COR-L47 (cell line): ENCODE results near the gene IGIP.

Experiments
- DNase-seq: peaks from one replicate; lab custom pipeline; 2025; lab: John Stamatoyannopoulos, UW

The IGIP gene

DNA sequence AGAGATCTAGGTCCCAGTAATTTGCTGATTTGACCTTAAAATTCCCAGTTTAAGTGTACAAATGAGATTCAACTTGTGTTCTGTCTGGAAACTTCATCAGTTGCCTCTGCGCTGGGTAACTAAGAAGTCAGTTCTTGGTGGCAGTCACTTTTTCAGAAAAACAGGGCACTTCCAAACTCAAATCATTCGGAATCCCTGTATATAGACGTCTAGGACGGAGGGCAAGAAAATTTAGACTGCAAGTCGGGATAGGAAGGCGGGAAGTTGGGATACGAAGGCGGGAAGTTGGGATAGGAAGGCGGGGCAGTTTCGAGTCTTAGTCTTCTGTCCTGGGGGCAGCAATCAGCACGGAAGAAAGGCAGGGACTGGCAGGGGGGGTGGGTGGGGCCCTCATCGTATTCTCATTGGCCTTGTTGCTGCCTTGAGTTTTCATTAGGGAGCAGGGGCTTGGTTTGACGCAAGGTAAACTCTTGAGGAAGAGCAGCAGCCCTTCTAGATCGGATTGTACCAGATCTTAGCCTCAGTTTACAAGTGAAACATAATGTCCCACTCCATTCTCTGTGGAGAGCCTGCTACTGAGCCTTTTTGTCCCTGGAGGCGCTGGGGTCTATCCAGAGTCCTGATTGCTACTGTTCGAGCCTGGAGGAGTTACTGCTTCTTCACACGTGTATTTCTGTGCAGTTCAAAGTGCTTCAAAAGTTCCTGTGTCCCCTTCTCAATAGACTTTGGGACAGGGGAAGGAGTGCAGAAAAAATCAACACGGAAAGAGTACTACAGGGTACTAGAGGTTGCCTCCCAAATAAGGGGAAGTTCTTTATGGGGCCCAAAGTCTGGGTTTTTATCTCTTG, 14.5 kb upstream of the IGIP start:
- DNase-seq = no peak

DNA sequence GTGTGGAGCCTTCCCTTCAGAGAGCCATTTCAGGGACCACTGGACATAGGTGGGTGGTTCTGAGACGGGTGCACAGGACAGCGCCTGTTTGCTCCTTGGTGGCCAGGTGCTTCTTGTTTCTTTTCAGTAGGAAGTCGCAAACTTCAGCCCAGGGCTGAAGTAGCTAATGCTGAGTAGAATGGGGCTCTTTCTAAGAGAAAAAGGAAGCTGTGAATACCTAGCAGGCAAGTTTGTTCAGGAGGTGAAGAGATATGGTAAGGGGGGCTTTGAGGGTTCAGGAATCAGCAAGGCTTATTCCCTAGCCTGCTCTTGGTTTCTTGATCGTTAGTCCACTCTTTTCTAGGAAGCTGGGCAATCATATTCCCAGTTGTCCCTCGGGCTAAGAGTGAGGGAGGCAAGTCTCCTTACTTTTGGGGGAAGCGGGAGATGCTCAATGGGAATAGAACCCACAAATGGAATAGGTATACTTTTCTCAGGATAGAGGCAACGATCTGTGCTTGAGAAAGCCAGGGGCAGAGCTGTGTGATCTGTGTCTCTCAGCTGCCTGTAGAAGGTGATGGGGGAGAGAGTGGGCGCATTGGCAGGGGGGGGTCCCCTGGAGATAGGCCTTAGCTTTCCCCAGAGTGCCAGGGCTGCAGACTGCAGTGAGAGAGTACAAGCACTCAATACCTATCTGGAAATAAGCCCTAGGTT, 13.7 kb upstream of the IGIP start:
- DNase-seq = no peak

DNA sequence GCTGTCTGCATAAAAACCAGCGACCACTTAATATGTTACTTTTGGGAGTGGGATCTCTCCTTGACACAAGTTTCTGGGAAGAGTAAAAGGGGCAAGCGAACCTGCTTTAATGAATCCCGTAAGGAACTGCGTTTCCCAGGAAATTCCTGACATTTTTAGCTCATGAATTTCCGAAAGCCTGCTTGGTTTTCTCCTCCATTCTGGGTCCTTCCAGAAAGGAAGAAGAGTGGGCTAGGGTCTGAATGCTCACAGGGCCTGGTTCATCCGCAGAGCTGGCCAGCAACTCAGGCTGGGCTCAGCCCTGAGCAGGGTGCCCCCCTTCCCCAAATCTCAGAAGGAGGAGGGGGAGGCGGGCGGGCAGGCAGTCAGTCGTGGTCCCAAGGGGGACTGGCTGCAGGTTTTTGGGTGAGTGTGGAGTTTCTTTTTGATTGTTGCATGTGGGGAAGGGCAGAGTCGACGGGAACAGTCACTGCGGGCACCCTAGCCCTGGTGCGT, 13.0 kb upstream of the IGIP start:
- no peak for DNase-seq

DNA sequence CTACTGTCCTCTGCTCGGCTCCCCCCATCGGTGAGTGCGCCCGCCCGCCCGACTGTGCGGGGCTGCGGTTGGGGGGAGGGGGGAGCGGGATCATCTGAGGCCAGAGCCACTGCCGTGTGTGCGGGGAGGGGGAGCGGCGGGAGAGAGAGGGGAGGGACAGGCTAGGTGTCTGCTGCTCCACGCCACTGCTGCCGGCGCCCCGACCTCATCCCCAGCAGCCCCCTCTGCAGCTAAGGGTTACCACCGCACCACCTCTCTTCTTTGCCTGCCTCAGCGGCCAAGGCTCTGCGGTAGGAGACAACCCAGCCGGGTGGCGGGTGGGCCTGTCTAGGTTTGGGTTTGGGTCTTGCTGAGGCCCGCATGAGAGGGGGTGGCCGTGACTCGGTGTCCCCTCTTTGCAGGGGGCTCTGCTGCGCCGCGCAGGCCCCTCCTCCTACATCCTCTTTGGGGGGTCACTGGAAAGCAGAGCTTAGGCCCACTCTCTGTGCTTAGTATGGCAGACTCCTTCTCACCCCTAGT, 12.5 kb upstream of the IGIP start:
- peak; percentile 7 for DNase-seq

DNA sequence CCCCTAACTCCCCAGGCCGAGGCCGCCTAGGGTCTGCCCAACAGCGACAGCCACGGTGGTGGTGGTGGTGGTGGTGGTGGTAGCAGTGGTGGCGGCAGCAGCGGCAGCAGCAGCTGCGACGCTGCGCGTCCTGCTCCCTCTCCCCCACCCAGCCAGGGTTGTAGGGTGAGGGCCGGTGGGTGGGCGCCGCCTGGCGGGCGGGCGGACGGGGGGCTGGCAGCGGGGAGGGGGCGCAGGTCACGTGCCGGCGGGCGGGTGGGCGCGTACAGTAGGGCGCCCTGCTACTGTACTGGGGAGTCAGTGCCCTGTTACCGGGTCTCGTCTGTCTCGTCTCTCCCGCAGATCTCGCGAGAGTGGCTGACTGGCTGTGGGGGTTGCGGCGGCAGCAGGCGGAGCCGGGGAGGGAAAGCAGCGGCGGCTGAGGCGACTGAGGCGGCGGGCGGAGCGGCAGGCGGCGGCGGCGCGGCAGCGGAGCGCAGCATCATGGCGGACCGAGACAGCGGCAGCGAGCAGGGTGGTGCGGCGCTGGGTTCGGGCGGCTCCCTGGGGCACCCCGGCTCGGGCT, 12.0 kb upstream of the IGIP start, which contains the start of gene PURA:
Gene PURA (plus strand): TSS at position 411 of the 565 bp plus-strand sequence. CDS start 73 bp downstream, at position 484.
- DNase-seq = peak; percentile 93

DNA sequence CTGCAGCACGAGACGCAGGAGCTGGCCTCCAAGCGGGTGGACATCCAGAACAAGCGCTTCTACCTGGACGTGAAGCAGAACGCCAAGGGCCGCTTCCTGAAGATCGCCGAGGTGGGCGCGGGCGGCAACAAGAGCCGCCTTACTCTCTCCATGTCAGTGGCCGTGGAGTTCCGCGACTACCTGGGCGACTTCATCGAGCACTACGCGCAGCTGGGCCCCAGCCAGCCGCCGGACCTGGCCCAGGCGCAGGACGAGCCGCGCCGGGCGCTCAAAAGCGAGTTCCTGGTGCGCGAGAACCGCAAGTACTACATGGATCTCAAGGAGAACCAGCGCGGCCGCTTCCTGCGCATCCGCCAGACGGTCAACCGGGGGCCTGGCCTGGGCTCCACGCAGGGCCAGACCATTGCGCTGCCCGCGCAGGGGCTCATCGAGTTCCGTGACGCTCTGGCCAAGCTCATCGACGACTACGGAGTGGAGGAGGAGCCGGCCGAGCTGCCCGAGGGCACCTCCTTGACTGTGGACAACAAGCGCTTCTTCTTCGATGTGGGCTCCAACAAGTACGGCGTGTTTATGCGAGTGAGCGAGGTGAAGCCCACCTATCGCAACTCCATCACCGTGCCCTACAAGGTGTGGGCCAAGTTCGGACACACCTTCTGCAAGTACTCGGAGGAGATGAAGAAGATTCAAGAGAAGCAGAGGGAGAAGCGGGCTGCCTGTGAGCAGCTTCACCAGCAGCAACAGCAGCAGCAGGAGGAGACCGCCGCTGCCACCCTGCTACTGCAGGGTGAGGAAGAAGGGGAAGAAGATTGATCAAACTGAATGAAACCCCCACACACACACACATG, 11.2 kb upstream of the IGIP start:
- peak; percentile 48 for DNase-seq

DNA sequence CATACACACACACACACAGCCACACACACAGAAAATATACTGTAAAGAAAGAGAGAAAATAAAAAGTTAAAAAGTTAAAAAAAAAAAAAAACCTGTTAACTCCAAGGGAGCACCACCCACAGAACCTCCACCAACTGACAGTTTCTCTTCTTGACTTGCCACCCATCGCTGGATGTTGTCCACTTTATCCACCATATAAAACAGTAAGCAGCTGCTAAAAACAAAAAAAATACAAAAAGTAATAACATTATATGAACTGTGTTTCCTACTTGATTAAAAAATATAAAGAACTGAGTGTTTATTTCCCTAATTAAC, 10.6 kb upstream of the IGIP start:
- DNase-seq = no peak

DNA sequence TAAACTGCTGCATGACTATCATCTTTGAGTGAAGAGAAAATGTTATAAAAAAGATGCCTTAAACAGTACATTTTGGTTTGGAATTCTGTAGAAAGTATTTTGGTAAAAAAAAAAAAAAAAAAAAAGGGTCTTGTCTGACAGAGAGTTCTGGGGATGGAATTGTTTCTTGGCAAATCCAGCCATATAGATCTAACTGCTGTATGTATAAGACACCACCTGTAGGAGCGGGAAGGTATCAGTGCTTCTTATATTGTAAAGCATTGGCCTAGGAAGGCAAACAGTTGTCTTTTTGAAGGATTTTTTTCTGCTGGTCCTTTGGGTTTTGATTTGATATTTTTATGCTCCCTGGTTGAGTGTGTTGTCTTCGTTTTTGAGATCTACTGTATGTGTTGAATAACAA, 9.0 kb upstream of the IGIP start:
- DNase-seq = peak; percentile 5

DNA sequence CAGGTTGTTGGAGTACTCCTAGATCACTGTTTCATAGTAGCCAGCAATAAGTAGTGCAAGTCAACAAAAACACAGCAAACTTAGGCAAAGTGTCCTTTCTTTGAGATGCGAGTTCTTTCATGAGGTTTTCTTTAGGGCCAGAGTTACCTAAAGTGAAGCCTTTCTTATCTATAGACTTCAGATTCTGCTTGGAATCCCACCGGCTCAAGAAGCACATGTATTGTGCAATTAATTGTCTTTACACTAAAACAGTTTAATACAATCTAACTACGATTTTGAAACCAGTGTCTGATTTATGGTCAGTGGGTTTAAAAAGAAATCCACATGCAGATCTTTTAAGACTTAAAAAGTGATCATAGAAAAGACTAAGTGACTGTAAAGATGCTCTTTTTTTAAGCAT, 8.2 kb upstream of the IGIP start:
- no peak for DNase-seq

DNA sequence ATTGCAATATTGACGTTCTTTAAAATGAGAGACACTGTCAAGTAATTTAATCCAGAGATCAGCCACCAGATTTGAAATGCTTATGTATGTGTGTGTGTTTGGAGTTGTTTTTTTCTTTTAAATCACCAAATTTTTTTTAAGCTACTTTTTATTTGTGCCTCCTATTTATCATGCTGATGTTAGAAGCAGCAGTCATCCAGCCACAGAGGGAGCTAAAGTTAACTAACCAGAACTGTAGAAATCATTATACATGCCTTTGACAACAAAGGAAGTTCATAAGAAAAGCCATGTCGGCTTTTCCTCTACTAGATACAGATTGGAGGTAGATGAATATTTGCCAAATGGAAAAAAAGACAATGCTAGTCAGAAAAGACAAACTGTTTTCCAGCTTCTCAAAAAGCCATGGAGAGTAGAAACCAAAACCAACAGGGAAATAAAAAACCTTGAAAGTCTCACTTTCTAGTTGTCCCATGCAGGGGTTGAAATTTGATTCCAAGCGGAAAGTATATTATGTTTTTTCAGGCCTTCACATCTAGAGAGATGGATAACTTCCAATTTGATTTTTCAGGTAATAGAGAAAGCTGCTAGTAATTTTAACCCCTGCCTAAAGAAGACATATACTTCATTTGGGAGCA, 7.3 kb upstream of the IGIP start:
- no peak for DNase-seq

DNA sequence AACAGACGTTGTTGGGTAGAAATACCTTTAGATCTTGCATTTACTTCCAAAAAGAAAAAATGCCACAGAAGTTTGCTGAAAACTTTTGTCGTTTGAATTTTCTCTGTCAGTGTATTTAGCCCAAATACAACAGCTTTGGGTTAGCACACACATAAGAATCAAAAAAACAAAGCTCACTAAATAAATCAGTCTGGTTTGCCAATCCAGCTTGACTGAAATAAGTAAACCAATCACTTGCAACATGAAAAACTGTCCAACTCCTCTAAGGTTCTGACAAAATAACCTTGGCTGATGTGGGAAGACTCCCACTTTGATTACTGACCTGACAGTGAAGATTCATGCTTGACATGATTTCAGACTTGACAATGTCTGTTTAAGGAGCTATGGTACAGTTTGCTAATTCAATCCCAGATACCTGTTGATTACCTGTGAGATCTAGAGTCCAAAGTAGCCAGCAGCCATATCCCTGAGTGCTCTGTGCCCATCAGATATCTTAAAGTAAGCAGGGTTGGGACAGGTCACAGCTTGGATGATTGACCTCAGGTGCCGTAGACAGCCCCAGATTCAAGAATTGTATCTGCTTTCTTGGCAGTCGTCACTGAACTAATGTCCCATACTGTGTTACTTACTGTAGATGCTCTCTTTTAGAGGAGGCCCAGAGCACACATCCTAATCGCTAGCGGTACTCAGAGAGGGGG, 727 bp downstream of the IGIP start:
- DNase-seq = no peak

DNA sequence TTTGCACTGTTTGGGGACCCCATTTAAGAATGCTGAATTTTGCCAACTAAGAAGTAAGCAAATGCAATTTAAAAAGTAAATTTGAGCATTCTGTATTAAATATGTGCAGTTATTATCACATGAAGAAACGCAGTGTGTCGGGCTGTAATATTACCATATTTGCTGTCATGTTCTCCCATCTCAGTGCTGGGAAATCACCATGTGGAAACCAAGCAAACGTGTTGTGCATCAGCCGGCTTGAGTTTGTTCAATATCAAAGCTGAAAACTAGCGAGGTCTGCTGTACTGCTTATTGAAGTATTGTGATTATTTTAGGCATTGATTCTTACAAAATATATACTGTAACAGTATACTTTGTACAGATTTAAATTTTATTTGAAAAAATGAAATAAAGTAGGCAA, 2.6 kb downstream of the IGIP start:
- DNase-seq = no peak

DNA sequence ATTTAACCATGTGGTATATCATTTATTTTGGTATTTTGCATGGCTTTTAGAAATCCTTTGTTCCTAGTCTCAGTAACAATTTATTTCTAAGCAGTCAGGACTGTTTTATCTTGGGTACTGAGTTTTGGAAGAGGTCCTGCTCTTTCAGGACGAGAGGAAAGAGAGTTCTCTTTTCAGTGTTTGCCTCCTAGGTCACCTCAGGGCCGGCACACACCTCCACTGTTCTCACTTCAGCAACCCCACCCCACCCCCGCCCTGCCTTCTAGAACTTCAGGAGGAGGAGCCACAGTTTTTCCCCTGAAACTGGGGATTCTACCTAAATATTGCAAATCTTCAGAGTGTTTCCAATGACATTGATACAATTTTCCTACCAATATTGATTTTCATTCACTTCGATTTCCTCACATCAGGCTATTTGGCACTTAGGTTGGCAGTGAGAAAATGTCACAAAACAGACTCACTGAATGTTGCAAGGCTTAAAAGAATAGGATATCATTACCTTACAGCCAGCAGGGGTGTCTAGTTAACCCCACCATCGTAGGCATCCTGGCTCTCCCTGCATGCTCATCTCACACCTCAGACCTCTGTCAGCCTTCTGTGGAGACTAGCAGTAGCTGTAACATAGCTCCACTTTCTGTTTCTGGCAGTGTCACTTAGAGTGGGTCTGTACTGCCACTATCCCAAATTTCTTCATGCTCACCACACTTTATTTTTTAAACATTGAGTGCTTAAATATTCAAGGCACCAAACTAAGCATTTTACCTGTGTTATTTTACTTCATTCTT, 5.4 kb downstream of the IGIP start:
- DNase-seq = no peak

DNA sequence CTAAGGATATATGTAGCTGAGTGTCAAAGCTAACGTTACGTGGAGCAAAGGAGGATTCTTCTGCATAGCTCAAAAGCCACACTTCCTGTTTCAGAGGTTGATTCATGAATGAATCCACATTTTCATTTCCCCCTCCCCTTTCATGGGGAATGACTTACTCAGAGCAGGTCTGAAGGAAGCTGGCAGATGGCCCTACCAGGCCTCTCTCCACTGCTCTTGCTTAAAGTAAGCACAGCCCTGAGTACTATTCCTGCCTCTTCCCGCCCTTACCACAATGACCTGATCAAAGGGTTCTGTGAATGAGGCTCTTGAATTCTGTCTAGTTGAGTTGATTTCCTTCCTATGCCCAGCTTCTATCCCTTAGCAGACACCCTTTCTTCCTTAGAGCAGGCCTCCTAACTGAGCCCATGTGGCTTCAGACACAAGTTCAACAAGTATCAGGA, 6.3 kb downstream of the IGIP start:
- DNase-seq = no peak

DNA sequence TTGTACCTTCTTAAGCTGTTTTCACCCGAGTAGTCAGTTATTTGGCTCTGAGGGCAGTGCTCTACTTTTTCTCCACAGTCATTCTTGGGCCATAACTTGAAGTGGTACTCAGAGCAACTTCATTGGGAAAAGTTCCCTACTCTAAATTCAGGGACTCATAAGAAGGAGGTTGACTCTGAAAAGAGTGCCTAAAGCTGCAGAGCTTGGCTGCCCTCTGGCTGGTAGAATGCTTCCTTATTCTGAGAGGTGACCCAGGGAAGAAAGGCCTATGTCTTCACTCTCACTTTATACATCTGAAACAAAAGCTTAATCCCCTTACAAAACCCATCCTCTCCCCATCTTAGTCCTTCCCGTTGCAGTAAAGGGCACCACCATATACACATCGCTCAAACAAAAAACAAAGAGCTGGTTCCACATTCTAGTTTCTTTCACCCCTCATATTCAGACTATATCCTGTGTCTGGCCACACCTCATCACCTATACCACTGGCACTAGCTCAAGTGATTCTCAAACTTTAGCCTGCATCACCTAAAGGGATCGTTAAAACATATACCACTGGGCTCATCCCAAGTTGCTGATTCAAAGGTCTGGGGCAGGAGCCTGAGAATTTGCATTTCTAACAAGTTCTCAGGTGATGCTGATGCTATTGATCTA, 7.9 kb downstream of the IGIP start:
- DNase-seq = no peak

DNA sequence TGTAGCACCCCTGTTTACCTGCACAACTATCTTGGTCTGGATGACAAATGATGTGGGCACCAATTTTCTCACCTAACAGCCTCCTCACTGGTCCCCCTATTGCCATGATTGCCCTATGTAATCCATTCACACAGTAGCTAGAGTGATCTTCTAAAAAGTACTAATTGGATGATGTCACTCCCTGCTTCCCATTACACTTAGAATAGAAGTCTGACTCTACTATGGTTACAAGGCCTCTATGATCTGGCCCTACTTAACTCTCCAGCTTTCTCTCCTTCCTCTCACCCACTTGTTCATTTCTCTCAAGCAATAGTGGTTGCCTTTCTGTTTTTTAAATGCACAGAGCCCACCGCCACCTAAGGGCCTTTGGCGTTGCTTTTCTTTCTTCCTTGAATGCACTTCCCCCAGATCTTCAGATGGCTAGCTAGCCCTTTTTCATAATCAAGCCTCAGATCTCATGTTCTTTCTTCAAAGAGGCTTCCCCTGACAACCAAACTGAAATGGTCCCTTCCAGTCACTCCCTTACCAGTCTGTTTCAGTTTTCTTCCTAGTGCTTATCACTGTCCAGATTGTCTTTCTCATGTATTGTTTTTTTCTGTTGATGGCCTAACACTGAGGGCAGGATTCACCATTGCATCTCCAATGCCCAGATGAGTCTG, 8.7 kb downstream of the IGIP start:
- no peak for DNase-seq

DNA sequence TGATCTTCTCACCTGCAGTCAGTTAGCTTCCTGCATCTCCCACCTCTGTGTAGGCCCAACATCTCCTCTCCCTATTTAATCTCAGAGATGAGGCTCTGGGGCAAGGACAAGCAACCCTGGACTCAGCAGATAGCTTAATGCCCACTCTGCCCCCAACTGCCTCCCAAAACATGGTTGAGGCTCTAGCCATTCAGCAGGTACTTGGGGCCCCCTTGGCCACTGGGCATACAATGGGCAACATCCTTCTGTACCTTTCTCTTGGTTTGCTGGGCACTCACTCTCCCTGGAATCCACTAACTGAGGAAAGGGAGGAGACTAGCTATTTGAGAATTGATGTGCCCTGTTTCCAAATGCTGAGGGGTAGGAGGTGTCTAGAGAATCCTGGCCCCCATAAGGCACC, 9.4 kb downstream of the IGIP start:
- no peak for DNase-seq

DNA sequence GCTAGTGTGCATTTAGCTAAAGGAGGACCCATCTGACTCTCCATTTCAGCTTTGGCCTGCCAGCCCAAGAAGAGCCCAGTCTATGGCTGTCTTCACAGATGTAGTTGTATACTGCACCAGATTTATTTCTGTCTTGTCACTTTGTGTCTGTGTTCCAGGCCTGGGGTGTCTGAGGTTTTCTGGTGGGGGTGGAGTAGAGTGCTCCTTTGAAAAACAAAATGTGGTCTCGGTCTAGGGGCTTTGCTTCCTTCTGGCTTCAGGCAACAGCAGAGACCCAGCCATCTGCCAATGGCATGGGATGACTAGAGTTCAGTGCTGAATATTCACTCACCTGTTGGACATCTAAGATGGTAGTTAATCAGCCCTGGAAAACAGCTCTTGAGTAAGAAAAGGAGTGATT, 10.9 kb downstream of the IGIP start:
- no peak for DNase-seq

DNA sequence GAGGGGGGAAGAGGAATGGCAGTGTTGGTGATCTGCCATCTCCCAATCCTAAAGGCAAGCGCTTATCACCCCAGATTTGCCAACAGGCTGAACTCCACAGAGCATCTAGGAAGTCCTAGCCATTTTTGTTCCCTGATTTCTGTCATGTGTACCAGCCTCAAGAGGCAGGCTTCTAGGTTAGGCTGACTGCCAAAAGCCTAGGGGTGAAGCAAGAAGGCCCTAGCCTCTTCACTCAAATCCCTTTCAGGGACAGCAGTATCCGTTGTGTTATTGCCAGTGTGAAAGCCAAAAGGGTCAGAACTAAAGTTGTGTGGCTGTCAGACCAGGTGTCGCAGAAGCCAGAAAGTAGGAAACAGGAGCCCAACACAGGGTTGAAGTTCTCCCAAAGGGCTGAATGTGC, 14.7 kb downstream of the IGIP start:
- no peak for DNase-seq
